DND-41 (cell line): ENCODE data around the gene GSTA5.
"Not testable (repeated sequence)": the region's sequence is repeated elsewhere in the genome, so short reads cannot be mapped to it uniquely, and the experiment has no call there.

ENCODE experiments used
- EZH2 ChIP-seq: IDR thresholded peaks from 3 replicates; pipeline ENCODE4 v1.6.1; 2012; ENCODE audit warnings: borderline replicate concordance, low read depth, mild to moderate bottlenecking, moderate library complexity, low read length, inconsistent platforms; ENCODE audit not compliant: severe bottlenecking
- TF ChIP-seq, protein P1 (sequence below): IDR thresholded peaks from 2 replicates; pipeline ENCODE4 v1.5.1; 2012; ENCODE audit warnings: borderline replicate concordance, low read length, moderate library complexity, mild to moderate bottlenecking; ENCODE audit not compliant: poor library complexity, severe bottlenecking; ENCODE audit errors: extremely low read depth

DNA sequence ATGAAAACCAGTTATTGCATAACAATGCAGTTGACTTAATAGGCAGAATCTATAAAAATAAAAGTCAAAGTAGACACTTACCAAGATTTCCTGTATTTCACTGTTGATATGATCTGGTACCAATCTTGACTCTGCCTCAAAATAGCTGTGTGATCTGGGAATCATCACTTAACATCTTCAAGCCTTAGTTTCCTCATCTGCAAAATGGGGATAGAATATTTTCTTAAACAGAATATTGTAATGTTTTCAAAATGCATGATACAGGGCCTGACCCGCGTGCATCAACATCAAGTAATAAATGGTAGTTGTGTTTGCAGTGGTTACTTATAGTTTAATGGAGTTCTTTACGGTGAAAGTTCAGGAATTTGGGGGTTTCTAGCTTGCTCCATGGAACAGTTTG is 26.1 kb downstream of the GSTA5 start:
- TF ChIP-seq, protein P1, sequence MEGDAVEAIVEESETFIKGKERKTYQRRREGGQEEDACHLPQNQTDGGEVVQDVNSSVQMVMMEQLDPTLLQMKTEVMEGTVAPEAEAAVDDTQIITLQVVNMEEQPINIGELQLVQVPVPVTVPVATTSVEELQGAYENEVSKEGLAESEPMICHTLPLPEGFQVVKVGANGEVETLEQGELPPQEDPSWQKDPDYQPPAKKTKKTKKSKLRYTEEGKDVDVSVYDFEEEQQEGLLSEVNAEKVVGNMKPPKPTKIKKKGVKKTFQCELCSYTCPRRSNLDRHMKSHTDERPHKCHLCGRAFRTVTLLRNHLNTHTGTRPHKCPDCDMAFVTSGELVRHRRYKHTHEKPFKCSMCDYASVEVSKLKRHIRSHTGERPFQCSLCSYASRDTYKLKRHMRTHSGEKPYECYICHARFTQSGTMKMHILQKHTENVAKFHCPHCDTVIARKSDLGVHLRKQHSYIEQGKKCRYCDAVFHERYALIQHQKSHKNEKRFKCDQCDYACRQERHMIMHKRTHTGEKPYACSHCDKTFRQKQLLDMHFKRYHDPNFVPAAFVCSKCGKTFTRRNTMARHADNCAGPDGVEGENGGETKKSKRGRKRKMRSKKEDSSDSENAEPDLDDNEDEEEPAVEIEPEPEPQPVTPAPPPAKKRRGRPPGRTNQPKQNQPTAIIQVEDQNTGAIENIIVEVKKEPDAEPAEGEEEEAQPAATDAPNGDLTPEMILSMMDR, result not testable (repeated sequence)
- not testable (repeated sequence) for TF ChIP-seq EZH2
